HepG2 (cell line): ENCODE data around the gene NDUFB5.
"Not testable (repeated sequence)": the region's sequence is repeated elsewhere in the genome, so short reads cannot be mapped to it uniquely, and the experiment has no call there.

ENCODE experiments used
- CHD2 ChIP-seq: IDR thresholded peaks from 2 replicates; pipeline ENCODE4 v1.6.1; 2011; ENCODE audit warnings: low read depth, low read length, improper control_type of control experiment
- CTCF ChIP-seq: sonication (generic); formaldehyde crosslinking; IDR thresholded peaks from 2 replicates; pipeline ENCODE4 v1.5.0; 2020; ENCODE audit warnings: mild to moderate bottlenecking, missing genetic modification reagents, moderate library complexity
- HNRNPL ChIP-seq: fragments of 200-400 bp; formaldehyde crosslinking; IDR thresholded peaks from 2 replicates; pipeline ENCODE4 v1.6.1; 2017; ENCODE audit warnings: mild to moderate bottlenecking, low read depth, low read length
- KDM5A ChIP-seq: fragments of 200-600 bp; sonication (generic); IDR thresholded peaks from 2 replicates; pipeline ENCODE4 v1.7.0; 2018; ENCODE audit warnings: antibody characterized with exemption, mild to moderate bottlenecking, low read length, borderline replicate concordance
- SAP130 ChIP-seq: IDR thresholded peaks from 2 replicates; pipeline ENCODE4 v1.6.1; 2016; ENCODE audit warnings: low read depth
- SMC3 ChIP-seq: IDR thresholded peaks from 2 replicates; pipeline ENCODE4 v1.6.1; 2011; ENCODE audit warnings: low read length, improper control_type of control experiment

- not testable (repeated sequence) for TF ChIP-seq CHD2, SMC3, KDM5A, CTCF, HNRNPL, SAP130
These were observed 39.2 kb downstream of the NDUFB5 start for GRCh38 chr3:179643837-179644236.
